Right ventricle myocardium inferior (tissue), 1 donor: ENCODE measurements around the gene TEX10. TPM values are rescaled to one million over a fixed set of nuclear protein-coding genes. Genes with fewer than 3 reads are reported as not detected.
"Not testable (repeated sequence)": the region's sequence is repeated elsewhere in the genome, so short reads cannot be mapped to it uniquely, and the experiment has no call there.

ENCODE experiments used
- ATAC-seq: fragments of 200-7000 bp; cut with Tn5 transposase; one replicate; pipeline ENCODE4 v1.9.1; 2020; ENCODE audit warnings: mild to moderate bottlenecking, moderate library complexity
- DNase-seq: peaks from one replicate; pipeline ENCODE4 v3.0.0; 2021; ENCODE audit errors: missing footprints
- intact Hi-C: fragments of 100-400 bp; cut with DNase I; formaldehyde crosslinking; loops from one replicate; pipeline ENCODE4 v1.11.0; 2022
- total RNA-seq: library from RNA; stranded (reverse); fragmentation: NEBNext Ultra II Directional; extraction: Animal tissue kit (Norgen Biotek cat#: 25700); gene quantifications from one replicate; pipeline ENCODE4 v1.2.1, GENCODE V29; 2021
- donor health status: DM: no; HTN: yes; CAD: no; lungs with severe emphysema.

Gene TEX10
- total RNA-seq, 1 donor from 2014 or later: 7.5 TPM

- ATAC-seq: no peak
- intact Hi-C loops: loop anchor here (5.0 to 10.0 kb wide), 2 partner anchors 73 to 241 kb away; partner anchors contain the start of gene MSANTD3
Observed at GRCh38 chr9:100354121-100354800, 1.5 kb upstream of the TEX10 start.

GRCh38 chr9:100352201-100352726 is 478 bp downstream of the TEX10 start:
- intact Hi-C loops: loop anchor here (5.0 to 10.0 kb wide), 2 partner anchors 75 to 243 kb away; partner anchors contain the start of gene MSANTD3
- DNase-seq: peak; percentile 67

More at GRCh38 chr9:100354121-100354800, 1.5 kb upstream of the TEX10 start:
- DNase-seq: no peak

GRCh38 chr9:100351508-100351907 is 1.2 kb downstream of the TEX10 start:
- intact Hi-C loops: loop anchor here (5.0 to 10.0 kb wide), 2 partner anchors 76 to 243 kb away; partner anchors contain the start of gene MSANTD3
- no peak for ATAC-seq
- DNase-seq: no peak

More at GRCh38 chr9:100352201-100352726, 478 bp downstream of the TEX10 start:
- ATAC-seq: peak; percentile 55

- DNase-seq: no peak
- intact Hi-C loops: loop anchor here (5.0 to 10.0 kb wide), 2 partner anchors 77 to 245 kb away; partner anchors contain the start of gene MSANTD3
- no peak for ATAC-seq
Observed at GRCh38 chr9:100350188-100350587, 2.6 kb downstream of the TEX10 start.

- intact Hi-C loops: no loop called here
- ATAC-seq: peak; percentile 56
- no peak for DNase-seq
Observed at GRCh38 chr9:100346836-100347235, 5.9 kb downstream of the TEX10 start.

- intact Hi-C loops: no loop called here
- ATAC-seq: no peak
- DNase-seq: no peak
Observed at GRCh38 chr9:100341889-100342288, 10.9 kb downstream of the TEX10 start.

- intact Hi-C loops: no loop called here
- no peak for ATAC-seq
- DNase-seq: no peak
Observed at GRCh38 chr9:100340224-100340623, 12.5 kb downstream of the TEX10 start.

- ATAC-seq, intact Hi-C loops, DNase-seq: not testable (repeated sequence)
Observed at GRCh38 chr9:100338736-100339135, 14.0 kb downstream of the TEX10 start.

GRCh38 chr9:100324594-100325200 is 28.0 kb downstream of the TEX10 start:
- ATAC-seq: no peak
- intact Hi-C loops: loop anchor here (5.0 to 10.0 kb wide), 4 partner anchors 273 to 1160 kb away; no protein-coding TSS in a partner anchor

GRCh38 chr9:100322954-100323536 is 29.7 kb downstream of the TEX10 start:
- DNase-seq (no peak), ATAC-seq (no peak)
- intact Hi-C loops: loop anchor here (5.0 to 10.0 kb wide), 4 partner anchors 274 to 1158 kb away; no protein-coding TSS in a partner anchor

More at GRCh38 chr9:100324594-100325200, 28.0 kb downstream of the TEX10 start:
- no peak for DNase-seq

- DNase-seq (no peak), ATAC-seq (no peak)
- intact Hi-C loops: no loop called here
Observed at GRCh38 chr9:100317706-100318105, 35.0 kb downstream of the TEX10 start.

GRCh38 chr9:100315561-100315960 is 37.2 kb downstream of the TEX10 start:
- intact Hi-C loops: no loop called here
- DNase-seq (no peak), ATAC-seq (no peak)

- intact Hi-C loops: no loop called here
- DNase-seq: no peak
- no peak for ATAC-seq
Observed at GRCh38 chr9:100309992-100310391, 42.8 kb downstream of the TEX10 start.

- intact Hi-C loops: no loop called here
- ATAC-seq (no peak), DNase-seq (no peak)
Observed at GRCh38 chr9:100308965-100309564, 43.7 kb downstream of the TEX10 start.

GRCh38 chr9:100307080-100307479 is 45.7 kb downstream of the TEX10 start:
- intact Hi-C loops: no loop called here
- ATAC-seq (no peak), DNase-seq (no peak)

- ATAC-seq (no peak), DNase-seq (no peak)
- intact Hi-C loops: no loop called here
Observed at GRCh38 chr9:100306283-100306682, 46.5 kb downstream of the TEX10 start.

GRCh38 chr9:100303747-100304146 is 49.0 kb downstream of the TEX10 start:
- ATAC-seq: no peak
- no peak for DNase-seq
- intact Hi-C loops: no loop called here

GRCh38 chr9:100298378-100298777 is 54.4 kb downstream of the TEX10 start:
- no peak for ATAC-seq
- intact Hi-C loops: no loop called here
- DNase-seq: no peak

GRCh38 chr9:100296407-100296806 is 56.3 kb downstream of the TEX10 start:
- intact Hi-C loops: no loop called here
- no peak for DNase-seq
- no peak for ATAC-seq
